C4-2B (cell line): ENCODE data around the gene SLC39A10.

Experiments used
- H3K27ac ChIP-seq: fragments of 450-650 bp; 2 replicates; pipeline ENCODE4 v1.5.1; 2017
- CTCF ChIP-seq: fragments of 450-650 bp; conservative IDR thresholded peaks from 2 replicates; pipeline ENCODE4 v1.5.1; 2017; ENCODE audit warnings: mild to moderate bottlenecking
- ZFX ChIP-seq: fragments of 450-650 bp; IDR thresholded peaks from 2 replicates; pipeline ENCODE4 v1.6.1; 2017

SLC39A10 gene

GRCh38 chr2:195711478-195711877 lies 54.5 kb downstream of the SLC39A10 start:
- no peak overlapping the region for H3K27ac ChIP-seq
- no peak for TF ChIP-seq CTCF
- no peak for TF ChIP-seq ZFX

- TF ChIP-seq ZFX = no peak
- no peak for TF ChIP-seq CTCF
- H3K27ac ChIP-seq = no peak overlapping the region
Observed at GRCh38 chr2:195716466-195716865, 59.4 kb downstream of the SLC39A10 start.

GRCh38 chr2:195721042-195721441 lies 64.0 kb downstream of the SLC39A10 start:
- H3K27ac ChIP-seq = no peak overlapping the region
- TF ChIP-seq CTCF (no peak), ZFX (no peak)

- TF ChIP-seq CTCF (no peak), ZFX (no peak)
- no peak overlapping the region for H3K27ac ChIP-seq
Observed at GRCh38 chr2:195722075-195722474, 65.0 kb downstream of the SLC39A10 start.

- no peak overlapping the region for H3K27ac ChIP-seq
- TF ChIP-seq CTCF (no peak), ZFX (no peak)
Observed at GRCh38 chr2:195727106-195727505, 70.1 kb downstream of the SLC39A10 start.

- TF ChIP-seq ZFX = no peak
- H3K27ac ChIP-seq = no peak overlapping the region
Observed at GRCh38 chr2:195730912-195731311, 73.9 kb downstream of the SLC39A10 start.

GRCh38 chr2:195732574-195732973 lies 75.5 kb downstream of the SLC39A10 start:
- TF ChIP-seq CTCF = no peak
- TF ChIP-seq ZFX = no peak
- H3K27ac ChIP-seq = no peak overlapping the region

GRCh38 chr2:195733831-195734230 lies 76.8 kb downstream of the SLC39A10 start:
- H3K27ac ChIP-seq = no peak overlapping the region
- TF ChIP-seq ZFX = no peak
- TF ChIP-seq CTCF = no peak
